PFSK-1 (cell line): ENCODE data around the gene MYH9.

Experiments used
- SIN3A ChIP-seq: IDR thresholded peaks from 2 replicates; pipeline ENCODE4 v1.6.1; 2012; ENCODE audit warnings: mild to moderate bottlenecking, low read length, moderate library complexity, borderline replicate concordance; ENCODE audit not compliant: insufficient read depth
- TAF1 ChIP-seq: IDR thresholded peaks from 2 replicates; pipeline ENCODE4 v1.6.1; 2012; ENCODE audit warnings: low read length, control low read depth, borderline replicate concordance; ENCODE audit not compliant: insufficient read depth
- TF ChIP-seq, protein P1 (sequence below), 2 experiments: IDR thresholded peaks; 2 replicates each; pipeline versions ENCODE4 v1.6.1 to v1.8.0; 2011 to 2012; ENCODE audit warnings: low read depth in 2 of 2, low read length in 2 of 2, control low read depth in 1 of 2, inconsistent platforms in 1 of 2, mild to moderate bottlenecking in 1 of 2, moderate library complexity in 1 of 2; ENCODE audit not compliant: insufficient read depth in 1 of 2

DNA sequence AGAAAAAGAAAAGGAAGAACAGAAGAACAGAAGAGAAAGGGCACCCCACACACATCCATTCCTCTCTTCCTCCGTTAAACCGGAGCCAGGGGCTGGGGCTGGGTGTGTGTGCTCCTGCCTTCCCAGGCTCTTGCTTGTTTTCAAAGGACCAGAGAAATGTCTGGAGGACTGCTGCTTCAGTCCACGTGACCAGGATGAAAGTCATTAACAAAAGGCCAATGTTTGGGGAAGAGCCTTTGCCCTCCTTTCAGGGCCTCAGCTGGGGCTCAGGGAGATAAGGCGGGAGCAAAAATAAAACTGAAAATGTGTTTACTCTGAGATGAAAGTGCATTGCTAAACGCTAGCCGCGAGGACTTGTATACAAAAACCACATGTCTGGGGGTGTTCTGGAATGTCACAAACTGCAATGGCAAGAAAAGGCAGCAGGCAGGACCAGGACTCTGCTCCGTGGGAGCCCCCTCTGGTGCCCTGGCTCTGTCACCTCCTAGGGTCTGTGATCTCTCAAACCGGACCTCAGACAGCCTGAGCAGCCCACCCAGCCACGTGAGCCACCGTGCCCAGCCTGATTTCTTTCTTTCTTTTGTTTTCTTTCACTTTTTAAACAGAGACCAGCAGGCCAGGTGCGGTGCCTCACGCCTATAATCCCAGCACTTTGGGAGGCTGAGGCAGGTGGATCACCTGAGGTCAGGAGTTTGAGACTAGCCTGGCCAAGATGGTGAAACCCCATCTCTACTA, 31.6 kb upstream of the MYH9 start:
- TF ChIP-seq TAF1 (no peak), SIN3A (no peak)
- TF ChIP-seq, protein P1, sequence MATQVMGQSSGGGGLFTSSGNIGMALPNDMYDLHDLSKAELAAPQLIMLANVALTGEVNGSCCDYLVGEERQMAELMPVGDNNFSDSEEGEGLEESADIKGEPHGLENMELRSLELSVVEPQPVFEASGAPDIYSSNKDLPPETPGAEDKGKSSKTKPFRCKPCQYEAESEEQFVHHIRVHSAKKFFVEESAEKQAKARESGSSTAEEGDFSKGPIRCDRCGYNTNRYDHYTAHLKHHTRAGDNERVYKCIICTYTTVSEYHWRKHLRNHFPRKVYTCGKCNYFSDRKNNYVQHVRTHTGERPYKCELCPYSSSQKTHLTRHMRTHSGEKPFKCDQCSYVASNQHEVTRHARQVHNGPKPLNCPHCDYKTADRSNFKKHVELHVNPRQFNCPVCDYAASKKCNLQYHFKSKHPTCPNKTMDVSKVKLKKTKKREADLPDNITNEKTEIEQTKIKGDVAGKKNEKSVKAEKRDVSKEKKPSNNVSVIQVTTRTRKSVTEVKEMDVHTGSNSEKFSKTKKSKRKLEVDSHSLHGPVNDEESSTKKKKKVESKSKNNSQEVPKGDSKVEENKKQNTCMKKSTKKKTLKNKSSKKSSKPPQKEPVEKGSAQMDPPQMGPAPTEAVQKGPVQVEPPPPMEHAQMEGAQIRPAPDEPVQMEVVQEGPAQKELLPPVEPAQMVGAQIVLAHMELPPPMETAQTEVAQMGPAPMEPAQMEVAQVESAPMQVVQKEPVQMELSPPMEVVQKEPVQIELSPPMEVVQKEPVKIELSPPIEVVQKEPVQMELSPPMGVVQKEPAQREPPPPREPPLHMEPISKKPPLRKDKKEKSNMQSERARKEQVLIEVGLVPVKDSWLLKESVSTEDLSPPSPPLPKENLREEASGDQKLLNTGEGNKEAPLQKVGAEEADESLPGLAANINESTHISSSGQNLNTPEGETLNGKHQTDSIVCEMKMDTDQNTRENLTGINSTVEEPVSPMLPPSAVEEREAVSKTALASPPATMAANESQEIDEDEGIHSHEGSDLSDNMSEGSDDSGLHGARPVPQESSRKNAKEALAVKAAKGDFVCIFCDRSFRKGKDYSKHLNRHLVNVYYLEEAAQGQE (IDR thresholded peaks at IDR 0.05; ENCODE audit: insufficient read depth in 1 of 2, low read depth in 2 of 2, low read length in 2 of 2) = no peak
